Measurements from ENCODE around the gene NCAPG2. TPM values are rescaled to one million over a fixed set of nuclear protein-coding genes. Genes with fewer than 3 reads are reported as not detected.

Gene NCAPG2
- total and polyA plus RNA-seq, 10 of the 15 experiments (the other 5 are each of a cell fraction or from before 2014, with no cell fraction given): 11.2 to 78.2 (median 49.2) TPM

DNA sequence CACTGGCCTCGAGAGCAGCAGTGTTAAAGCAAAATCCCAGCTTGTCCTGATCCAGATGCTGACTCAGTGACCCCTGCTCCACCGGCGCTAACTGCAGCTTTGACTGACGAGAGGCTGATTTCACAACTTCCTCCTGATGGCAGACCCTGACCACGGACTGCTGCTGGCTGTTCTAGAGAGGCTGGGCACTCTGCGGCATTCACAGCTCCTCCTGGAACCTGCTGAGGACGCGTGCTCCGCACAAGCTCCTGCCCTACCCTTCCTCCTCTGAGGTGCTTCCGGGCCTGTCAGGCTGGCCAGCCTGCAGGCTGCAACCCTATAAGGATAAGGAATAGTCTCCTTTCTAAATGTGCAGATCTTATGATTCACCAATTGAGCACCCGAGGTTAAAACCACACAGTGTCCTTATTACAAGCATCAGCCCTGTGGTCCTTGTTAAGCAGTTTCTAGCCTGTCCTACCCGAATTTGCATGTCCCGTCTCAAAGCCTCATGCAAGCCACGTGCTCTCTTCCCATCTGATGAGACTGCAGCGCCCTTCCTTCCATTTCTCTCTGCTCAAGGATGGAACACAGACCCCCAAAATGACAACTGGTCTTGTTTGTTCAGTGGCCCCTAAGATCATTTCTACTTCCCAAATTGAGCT is 35.5 kb upstream of the NCAPG2 start:
- Histone ChIP-seq H3K9me3 (replicated peaks; ENCODE audit: control insufficient read depth, insufficient read depth, low read length) (no peaks in the 10 kb centered on the region), H3K79me2 (ENCODE audit: control insufficient read depth, insufficient read depth, low read length) (no peaks in the 10 kb centered on the region), H3K4me1 (ENCODE audit: control insufficient read depth, insufficient read depth, low read length) (no peaks in the 10 kb centered on the region), H3K27ac (ENCODE audit: control insufficient read depth, insufficient read depth) (no peak overlapping the region), H3K4me2 (ENCODE audit: control insufficient read depth, insufficient read depth) (no peak overlapping the region), H3K27me3 (replicated peaks in 1 of 2; ENCODE audit: control insufficient read depth in 2 of 2, insufficient read depth in 2 of 2, low read length in 1 of 2) (no peaks in the 10 kb centered on the region), H4K20me1 (ENCODE audit: control insufficient read depth, insufficient read depth) (no peaks in the 10 kb centered on the region), H2AFZ (ENCODE audit: control insufficient read depth, low read depth, low read length) (no peak overlapping the region), H3K9ac (ENCODE audit: control insufficient read depth, insufficient read depth, low read length) (no peak overlapping the region), H3K4me3 (no peak overlapping the region), H3K36me3 (ENCODE audit: control insufficient read depth in 2 of 2, insufficient read depth in 2 of 2, low read length in 1 of 2) (peaks cover 13 to 20% of the 10 kb centered on the region in 2 experiments)
- ChIA-PET CTCF (interaction anchor here (2.0 kb wide), 1 partner anchor 237 kb away, joined by 5 read pairs; no protein-coding TSS in a partner anchor), SMC1A (ENCODE audit: uncharacterized antibody, unreplicated experiment) (interaction anchor here (0.6 to 0.9 kb wide), 2 partner anchors 26 to 237 kb away, joined by 3 to 4 read pairs; no protein-coding TSS in a partner anchor), POLR2A (no interaction called here), RAD21 (ENCODE audit: unreplicated experiment) (interaction anchor here (1.8 kb wide), 1 partner anchor 237 kb away, joined by 5 read pairs; no protein-coding TSS in a partner anchor)
- DNase-seq (ENCODE audit: low read depth, low spot score): no peak
- ATAC-seq: no peak
- 77% methylated on average over 15 of the region's 15 CpGs for WGBS (ENCODE audit: insufficient coverage, insufficient replicate concordance, low lambda C conversion rate, missing lambda C conversion rate)
- in situ Hi-C loops (cut with MboI) (no loop called here), intact Hi-C loops (cut with micrococcal nuclease; ENCODE audit: unreplicated experiment) (no loop called here)
- no peak for TF ChIP-seq E2F4 (IDR thresholded peaks at IDR 0.05; ENCODE audit: low read depth, low read length)
- no TSS peak for BruUV-seq (replicated peaks)
- no peak for FAIRE-seq

GRCh38 chr7:158738841-158739240 is 34.2 kb upstream of the NCAPG2 start:
- H3K4me2 ChIP-seq (ENCODE audit: control insufficient read depth, insufficient read depth): no peak overlapping the region
- POLR2A ChIA-PET: no interaction called here
- H3K9ac ChIP-seq (ENCODE audit: control insufficient read depth, insufficient read depth, low read length): no peak overlapping the region
- no peak overlapping the region for H3K4me3 ChIP-seq
- BruUV-seq (replicated peaks): no TSS peak
- DNase-seq (ENCODE audit: low read depth, low spot score) (no peak), FAIRE-seq (no peak), ATAC-seq (no peak)
- in situ Hi-C loops (cut with MboI) (no loop called here), intact Hi-C loops (cut with micrococcal nuclease; ENCODE audit: unreplicated experiment) (no loop called here)
- H4K20me1 ChIP-seq (ENCODE audit: control insufficient read depth, insufficient read depth): no peaks in the 10 kb centered on the region
- CTCF ChIA-PET: no interaction called here
- H3K9me3 ChIP-seq (replicated peaks; ENCODE audit: control insufficient read depth, insufficient read depth, low read length): no peaks in the 10 kb centered on the region
- WGBS (ENCODE audit: insufficient coverage, insufficient replicate concordance, low lambda C conversion rate, missing lambda C conversion rate): 98% methylated on average over 15 of the region's 15 CpGs
- H3K27me3 ChIP-seq (replicated peaks in 1 of 2; ENCODE audit: control insufficient read depth in 2 of 2, insufficient read depth in 2 of 2, low read length in 1 of 2): no peaks in the 10 kb centered on the region
- no peak overlapping the region for H3K27ac ChIP-seq (ENCODE audit: control insufficient read depth, insufficient read depth)
- no peaks in the 10 kb centered on the region for H3K4me1 ChIP-seq (ENCODE audit: control insufficient read depth, insufficient read depth, low read length)
- no peaks in the 10 kb centered on the region for H3K79me2 ChIP-seq (ENCODE audit: control insufficient read depth, insufficient read depth, low read length)
- H3K36me3 ChIP-seq (ENCODE audit: control insufficient read depth in 2 of 2, insufficient read depth in 2 of 2, low read length in 1 of 2): peaks cover 13 to 23% of the 10 kb centered on the region in 2 experiments
- RAD21 ChIA-PET (ENCODE audit: unreplicated experiment): no interaction called here
- SMC1A ChIA-PET (ENCODE audit: uncharacterized antibody, unreplicated experiment): no interaction called here
- H2AFZ ChIP-seq (ENCODE audit: control insufficient read depth, low read depth, low read length): no peak overlapping the region
- TF ChIP-seq ZBTB33 (IDR thresholded peaks at IDR 0.05) (no peak), SMAD5 (IDR thresholded peaks at IDR 0.05; ENCODE audit: low read depth) (no peak), SUZ12 (IDR thresholded peaks at IDR 0.05; ENCODE audit: unreplicated experiment) (no peak), IRF4 (IDR thresholded peaks at IDR 0.05; ENCODE audit: low read depth, low read length) (no peak), CBX5 (IDR thresholded peaks at IDR 0.05; ENCODE audit: low read depth) (no peak), ZNF622 (IDR thresholded peaks at IDR 0.05) (no peak), EP300 (IDR thresholded peaks at IDR 0.05; ENCODE audit: borderline replicate concordance in 1 of 2, control insufficient read depth in 1 of 2, low read depth in 2 of 2, low read length in 2 of 2) (no peak), STAT3 (IDR thresholded peaks at IDR 0.05; ENCODE audit: low read depth, low read length) (no peak), E2F8 (IDR thresholded peaks at IDR 0.05; ENCODE audit: low read depth, partially characterized antibody) (no peak), RB1 (IDR thresholded peaks at IDR 0.05; ENCODE audit: borderline replicate concordance) (no peak), CREM (IDR thresholded peaks at IDR 0.05; ENCODE audit: low read depth) (no peak)
